HepG2 (cell line): ENCODE data around the gene HOXB5. TPM values are rescaled to one million over a fixed set of nuclear protein-coding genes. Genes with fewer than 3 reads are reported as not detected.

Experiments used
- ATAC-seq: fragments of 200-7000 bp; cut with Tn5 transposase; 3 replicates; pipeline ENCODE4 v1.9.1; 2020; ENCODE audit warnings: mild to moderate bottlenecking, moderate library complexity
- BruUV-seq: library from RNA; stranded (reverse); fragments of 400-500 nt; replicated peaks from 2 replicates; lab custom pipeline; 2021; lab: Mats Ljungman, UMichigan
- CTCF ChIA-PET: fragments of 300-600 bp; formaldehyde crosslinking; extraction: SDS; loops from one replicate; lab custom pipeline; 2021; ENCODE audit warnings: low total read pairs, inconsistent platforms, low intra/inter-chr PET ratio; lab: Yijun Ruan, JAX
- POLR2A ChIA-PET: fragments of 350-600 bp; sonication (Branson Sonifier 250); formaldehyde crosslinking; loops from one replicate; lab custom pipeline; 2020; ENCODE audit warnings: antibody characterized with exemption, inconsistent platforms; lab: Yijun Ruan, JAX
- DNase-seq: peaks from one replicate; pipeline ENCODE4 v3.0.0-alpha.2; 2015; ENCODE audit warnings: low spot score
- FAIRE-seq: peaks from 3 replicates; lab custom pipeline; 2011; peaks lifted over from hg19 to GRCh38; lab: Jason Lieb, UNC
- H2AFZ ChIP-seq: one replicate; pipeline ENCODE4 v1.6.1; 2011; ENCODE audit warnings: low read length, inconsistent platforms
- H3K27ac ChIP-seq: fragments of 300-600 bp; 3 replicates; pipeline ENCODE4 v1.8.0; 2011; ENCODE audit warnings: mixed run types, mild to moderate bottlenecking, mixed read lengths, low read length, inconsistent platforms; ENCODE audit not compliant: insufficient read depth; ENCODE audit errors: extremely low read length
- H3K27me3 ChIP-seq, 2 experiments: fragments of 200-600 bp in 1 of 2; 2 replicates in 1 of 2; 3 replicates in 1 of 2; pipeline versions ENCODE4 v1.6.0 to v1.8.0; 2011; ENCODE audit warnings: low read length in 2 of 2, mild to moderate bottlenecking in 2 of 2, moderate library complexity in 2 of 2, inconsistent platforms in 1 of 2; ENCODE audit not compliant: insufficient read depth in 2 of 2, control insufficient read depth in 1 of 2
- H3K36me3 ChIP-seq, 2 experiments: fragments of 200-600 bp in 1 of 2; replicated peaks in 1 of 2; 2 replicates in 1 of 2; 3 replicates in 1 of 2; pipeline versions ENCODE4 v1.5.1 to v1.8.0; 2011; ENCODE audit warnings: low read length in 2 of 2, inconsistent platforms in 1 of 2; ENCODE audit not compliant: insufficient read depth in 2 of 2, control insufficient read depth in 1 of 2
- H3K4me1 ChIP-seq: 2 replicates; pipeline ENCODE4 v1.5.1; 2012; ENCODE audit warnings: low read length, inconsistent platforms; ENCODE audit not compliant: insufficient read depth
- H3K4me2 ChIP-seq: 2 replicates; pipeline ENCODE4 v1.6.0; 2011; ENCODE audit warnings: low read depth, low read length, inconsistent platforms
- H3K4me3 ChIP-seq, 3 experiments: fragments of 200-600 bp in 1 of 3; sonication (generic), shearing (Covaris generic) in 1 of 3; replicated peaks in 1 of 3; 2 replicates each; pipeline ENCODE4 v1.5.1; 2011 to 2016; ENCODE audit warnings: low read length in 3 of 3, inconsistent platforms in 2 of 3, low read depth in 2 of 3, mild to moderate bottlenecking in 2 of 3, control low read depth in 1 of 3, mixed read lengths in 1 of 3; ENCODE audit not compliant: insufficient read depth in 1 of 3
- H3K79me2 ChIP-seq: one replicate; pipeline ENCODE4 v1.6.1; 2011; ENCODE audit warnings: low read length, inconsistent platforms; ENCODE audit not compliant: insufficient read depth
- H3K9ac ChIP-seq: 2 replicates; pipeline ENCODE4 v1.6.0; 2011; ENCODE audit warnings: mild to moderate bottlenecking, low read depth, low read length, inconsistent platforms; ENCODE audit not compliant: insufficient read depth
- H3K9me3 ChIP-seq: 2 replicates; pipeline ENCODE4 v1.5.1; 2012; ENCODE audit warnings: mild to moderate bottlenecking, low read length
- H4K20me1 ChIP-seq: 2 replicates; pipeline ENCODE4 v1.6.0; 2011; ENCODE audit warnings: inconsistent platforms, mild to moderate bottlenecking, low read length, moderate library complexity; ENCODE audit not compliant: insufficient read depth
- AGO1 ChIP-seq: fragments of 200-400 bp; formaldehyde crosslinking; IDR thresholded peaks from 2 replicates; pipeline ENCODE4 v1.6.1; 2017; ENCODE audit warnings: mild to moderate bottlenecking, low read depth, low read length, moderate library complexity; ENCODE audit not compliant: poor library complexity, severe bottlenecking
- ARID5B ChIP-seq: IDR thresholded peaks from 2 replicates; pipeline ENCODE4 v1.4.0; 2020; ENCODE audit warnings: mild to moderate bottlenecking, missing genetic modification reagents
- CSRNP1 ChIP-seq: sonication (generic); formaldehyde crosslinking; IDR thresholded peaks from 2 replicates; pipeline ENCODE4 v1.8.1; 2023; ENCODE audit warnings: mild to moderate bottlenecking, missing genetic modification reagents
- DMAP1 ChIP-seq: IDR thresholded peaks from 2 replicates; pipeline ENCODE4 v1.6.1; 2016
- EHMT2 ChIP-seq: fragments of 200-600 bp; sonication (generic); IDR thresholded peaks from 2 replicates; pipeline ENCODE4 v1.7.0; 2017; ENCODE audit warnings: antibody characterized with exemption, low read depth, low read length, borderline replicate concordance
- EP300 ChIP-seq, 3 experiments: sonication (generic) in 1 of 3; formaldehyde crosslinking in 1 of 3; IDR thresholded peaks; 2 replicates each; pipeline versions ENCODE4 v1.5.1 to v1.6.1; 2011 to 2020; ENCODE audit warnings: low read depth in 2 of 3, low read length in 2 of 3, borderline replicate concordance in 1 of 3, improper control_type of control experiment in 1 of 3, mild to moderate bottlenecking in 1 of 3, missing genetic modification reagents in 1 of 3, moderate library complexity in 1 of 3
- GLMP ChIP-seq: sonication (generic); formaldehyde crosslinking; IDR thresholded peaks from 2 replicates; pipeline ENCODE4 v1.9.0; 2021; ENCODE audit warnings: missing genetic modification reagents, mild to moderate bottlenecking, borderline replicate concordance
- HOMEZ ChIP-seq: IDR thresholded peaks from 2 replicates; pipeline ENCODE4 v1.6.1; 2016; ENCODE audit warnings: low read depth
- KDM5A ChIP-seq: fragments of 200-600 bp; sonication (generic); IDR thresholded peaks from 2 replicates; pipeline ENCODE4 v1.7.0; 2018; ENCODE audit warnings: antibody characterized with exemption, mild to moderate bottlenecking, low read length, borderline replicate concordance
- MTA3 ChIP-seq: sonication (generic); formaldehyde crosslinking; IDR thresholded peaks from 2 replicates; pipeline ENCODE4 v1.4.0; 2020; ENCODE audit warnings: missing genetic modification reagents
- TAF15 ChIP-seq: fragments of 200-400 bp; formaldehyde crosslinking; IDR thresholded peaks from one replicate; pipeline ENCODE4 v1.6.1; 2018; ENCODE audit warnings: mild to moderate bottlenecking, low read depth, low read length; ENCODE audit not compliant: poor library complexity, severe bottlenecking
- TCF7 ChIP-seq: sonication (generic); IDR thresholded peaks from 2 replicates; pipeline ENCODE4 v1.6.1; 2016; ENCODE audit warnings: antibody characterized with exemption, low read depth
- YY1 ChIP-seq: IDR thresholded peaks from 2 replicates; pipeline ENCODE4 v1.6.1; 2011; ENCODE audit warnings: low read length, low read depth, moderate library complexity, mild to moderate bottlenecking; ENCODE audit not compliant: insufficient read depth, insufficient replicate concordance
- ZNF160 ChIP-seq: sonication (generic); formaldehyde crosslinking; IDR thresholded peaks from 2 replicates; pipeline ENCODE4 v1.8.0; 2022; ENCODE audit warnings: mild to moderate bottlenecking, inconsistent platforms, missing genetic modification reagents
- ZNF33B ChIP-seq: sonication (generic); formaldehyde crosslinking; IDR thresholded peaks from 2 replicates; pipeline ENCODE4 v1.5.1; 2020; ENCODE audit warnings: mild to moderate bottlenecking, missing genetic modification reagents
- WGBS: methylation state at CpG from one replicate; pipeline ENCODE4 v1.1.6; 2017; ENCODE audit warnings: low lambda C conversion rate; 5-methylcytosine and 5-hydroxymethylcytosine counted together
- in situ Hi-C: cut with HindIII; loops from 2 replicates; pipeline ENCODE4 v1.10.0; 2017; ENCODE audit warnings: low pct_unique_long_range_greater_than_20kb; ENCODE audit not compliant: extremely low pct_ligation_motif_present
- intact Hi-C: fragments of 100-400 bp; cut with micrococcal nuclease; formaldehyde crosslinking; loops from one replicate; pipeline ENCODE4 v1.10.0; 2022; ENCODE audit not compliant: unreplicated experiment
- polyA plus RNA-seq, 8 experiments: library from polyadenylated mRNA; depleted of rRNA in 3 of 8; stranded (reverse) in 7 of 8; unstranded in 1 of 8; fragments of >200 nt; fragmentation: Illumina TruSeq in 4 of 8; extraction: Trizol in 4 of 8; gene quantifications; 2 replicates each; pipeline versions ENCODE4 v1.2.1 to v1.2.3, GENCODE V29; 2011 to 2016; ENCODE audit warnings: low read depth in 4 of 8, missing spikeins in 1 of 8, mixed read lengths in 1 of 8; ENCODE audit not compliant: insufficient read depth in 1 of 8
- total RNA-seq, 5 experiments: library from RNA; depleted of rRNA; stranded (reverse); fragments of >200 nt; fragmentation: Illumina TruSeq; extraction: Trizol; gene quantifications; 2 replicates each; pipeline ENCODE4 v1.2.3, GENCODE V29; 2016; ENCODE audit warnings: low read depth in 1 of 5

HOXB5 gene
- total and polyA plus RNA-seq, 2 of the 13 experiments (the other 11 are each of a cell fraction or from before 2014, with no cell fraction given): not detected

GRCh38 chr17:48579471-48579759 is 14.2 kb downstream of the HOXB5 start:
- intact Hi-C loops (no loop called here), in situ Hi-C loops (no loop called here)
- 3% methylated on average over 7 of the region's 7 CpGs for WGBS
- no peak overlapping the region for H3K9ac ChIP-seq
- no TSS peak for BruUV-seq
- no peaks in the 10 kb centered on the region for H3K4me1 ChIP-seq
- no peak overlapping the region for H2AFZ ChIP-seq
- no peak overlapping the region for H3K4me3 ChIP-seq
- peaks cover 3% of the 10 kb centered on the region; the same call in 1 of the 2 replicates for H4K20me1 ChIP-seq
- H3K27me3 ChIP-seq: peaks cover 31 to 89% of the 10 kb centered on the region in 2 experiments
- no peaks in the 10 kb centered on the region for H3K36me3 ChIP-seq
- no peak for FAIRE-seq
- TF ChIP-seq HOMEZ (CRISPR knock-in tag) (no peak), GLMP (CRISPR knock-in tag) (no peak), DMAP1 (CRISPR knock-in tag) (no peak), TCF7 (no peak), MTA3 (CRISPR knock-in tag) (no peak), TAF15 (no peak), CSRNP1 (CRISPR knock-in tag) (no peak), KDM5A (no peak), ARID5B (CRISPR knock-in tag) (no peak), YY1 (no peak), EHMT2 (no peak), AGO1 (no peak), ZNF33B (CRISPR knock-in tag) (no peak), ZNF160 (CRISPR knock-in tag) (no peak), EP300 (IDR thresholded peaks at IDR 0.05; ENCODE audit: low read depth in 2 of 2, low read length in 2 of 2) (no peak), EP300 (CRISPR knock-in tag; IDR thresholded peaks at IDR 0.05; ENCODE audit: borderline replicate concordance) (no peak)
- no peak for DNase-seq
- CTCF ChIA-PET: no interaction called here
- H3K27ac ChIP-seq: no peak overlapping the region
- H3K4me2 ChIP-seq: no peak overlapping the region
- POLR2A ChIA-PET: no interaction called here
- no peak for ATAC-seq
- H3K9me3 ChIP-seq: no peaks in the 10 kb centered on the region
- no peaks in the 10 kb centered on the region for H3K79me2 ChIP-seq
